Skeletal muscle tissue (tissue), 4 donors: ENCODE results near the gene SNRPA. TPM values are rescaled to one million over a fixed set of nuclear protein-coding genes. Genes with fewer than 3 reads are reported as not detected.
"Not testable (repeated sequence)": the region's sequence is repeated elsewhere in the genome, so short reads cannot be mapped to it uniquely, and the experiment has no call there.

ENCODE experiments used
- H3K27ac ChIP-seq: one replicate; pipeline ENCODE4 v1.7.0; 2013; ENCODE audit warnings: mild to moderate bottlenecking, low read depth, low read length, inconsistent platforms
- H3K27me3 ChIP-seq, 3 donors: one replicate each; pipeline ENCODE4 v1.7.0; 2013; ENCODE audit warnings: low read length in 3 of 3; ENCODE audit not compliant: control insufficient read depth in 3 of 3, insufficient read depth in 3 of 3
- H3K36me3 ChIP-seq, 3 donors: one replicate each; pipeline ENCODE4 v1.7.0; 2013; ENCODE audit warnings: low read length in 3 of 3; ENCODE audit not compliant: control insufficient read depth in 3 of 3, insufficient read depth in 3 of 3
- H3K4me1 ChIP-seq, 3 donors: one replicate each; pipeline ENCODE4 v1.7.0; 2013; ENCODE audit warnings: low read length in 3 of 3, mild to moderate bottlenecking in 3 of 3; ENCODE audit not compliant: control insufficient read depth in 3 of 3, insufficient read depth in 3 of 3
- H3K4me3 ChIP-seq, 3 donors: one replicate each; pipeline ENCODE4 v1.7.0; 2013; ENCODE audit warnings: low read length in 3 of 3
- H3K9ac ChIP-seq, 3 donors: one replicate each; pipeline ENCODE4 v1.7.0; 2013; ENCODE audit warnings: low read length in 3 of 3, mild to moderate bottlenecking in 3 of 3, moderate library complexity in 2 of 3, low read depth in 1 of 3
- H3K9me3 ChIP-seq, 3 donors: one replicate each; pipeline ENCODE4 v1.7.0; 2013; ENCODE audit warnings: low read length in 3 of 3; ENCODE audit not compliant: control insufficient read depth in 3 of 3
- total RNA-seq: library from RNA; depleted of rRNA; stranded (reverse); fragments of >200 nt; gene quantifications from one replicate; pipeline ENCODE4 v1.2.3, GENCODE V29; 2014
- donor health status: Osteomylitis.

SNRPA gene
- total RNA-seq, 1 donor from 2014 or later: 7.8 TPM

DNA sequence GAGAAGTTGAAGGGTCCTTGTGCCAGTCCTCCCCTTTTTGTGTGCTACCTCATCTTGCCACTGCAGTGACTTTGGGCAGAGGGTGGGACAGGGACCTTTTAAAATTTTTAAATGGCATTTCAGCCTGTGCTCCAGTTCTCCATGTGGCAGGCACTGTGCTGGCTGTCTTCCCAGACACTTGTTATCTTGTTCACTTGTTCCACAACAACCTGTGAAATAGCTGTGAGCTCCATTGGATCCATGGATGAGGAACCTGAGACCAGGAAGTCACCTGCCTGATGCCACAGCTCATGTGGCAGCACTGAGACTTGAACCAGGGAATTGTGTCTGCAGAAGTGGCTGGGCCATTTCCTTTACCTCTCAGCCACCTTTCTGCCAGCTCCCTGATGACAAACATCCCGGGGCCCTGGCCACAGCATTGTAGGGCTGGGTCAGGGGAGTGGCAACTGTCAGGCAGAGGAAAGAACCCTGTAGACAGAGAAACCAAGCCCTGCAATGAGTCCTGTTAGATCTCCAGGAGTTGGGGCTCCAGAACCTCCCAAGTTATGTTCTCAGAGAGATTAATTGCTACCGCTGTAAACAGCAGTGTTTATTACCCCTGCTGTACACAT is 54.4 kb downstream of the SNRPA start:
- peaks cover 75 to 98% (median 93%) of the 10 kb centered on the region in 3 donors for H3K4me1 ChIP-seq
- H3K27me3 ChIP-seq: no peaks in the 10 kb centered on the region
- H3K4me3 ChIP-seq: peak overlapping the region in 2 of 3 donors; percentile 19 to 29
- H3K9me3 ChIP-seq: no peaks in the 10 kb centered on the region
- peak overlapping the region; percentile 85 for H3K27ac ChIP-seq
- H3K36me3 ChIP-seq: peaks cover 31 to 40% (median 35%) of the 10 kb centered on the region in 3 donors
- peak overlapping the region; percentile 32 to 50 (median 44) for H3K9ac ChIP-seq

DNA sequence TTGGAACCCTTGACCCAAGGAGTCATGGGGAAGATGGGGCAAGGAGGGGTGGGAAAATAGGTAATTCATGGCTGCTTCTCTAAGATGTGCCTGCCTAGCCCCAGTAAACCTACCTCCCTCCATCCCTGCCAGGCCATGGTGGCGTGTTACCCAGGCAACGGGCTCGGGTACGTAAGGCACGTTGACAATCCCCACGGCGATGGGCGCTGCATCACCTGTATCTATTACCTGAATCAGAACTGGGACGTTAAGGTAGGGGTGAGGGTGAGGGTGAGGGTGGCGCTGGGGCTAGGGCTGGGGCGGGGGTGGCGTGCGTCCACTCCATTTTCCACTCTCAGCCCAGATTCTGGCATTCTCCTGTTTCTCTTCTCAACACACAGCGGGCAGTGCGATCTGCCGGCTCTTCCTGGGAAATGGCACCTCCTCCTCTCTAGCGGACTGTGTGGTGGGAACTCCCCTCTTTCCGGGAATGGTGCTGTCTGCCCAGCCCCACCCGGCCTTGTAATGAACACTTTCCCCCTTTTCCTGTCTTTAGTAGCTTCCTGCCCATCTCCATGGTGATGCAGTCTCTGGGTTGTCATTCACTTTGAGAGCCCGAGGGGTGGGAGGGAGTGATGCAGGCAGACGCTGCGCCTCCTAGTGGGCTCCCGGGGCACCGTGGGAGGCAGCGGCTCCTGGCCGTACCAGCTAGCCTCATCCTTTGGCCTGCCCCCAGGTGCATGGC is 55.6 kb downstream of the SNRPA start:
- H3K9me3 ChIP-seq: no peaks in the 10 kb centered on the region
- H3K27me3 ChIP-seq: no peaks in the 10 kb centered on the region
- peaks cover 68 to 91% (median 85%) of the 10 kb centered on the region in 3 donors for H3K4me1 ChIP-seq
- peaks cover 21 to 31% (median 25%) of the 10 kb centered on the region in 3 donors for H3K36me3 ChIP-seq
- peak overlapping the region; percentile 85 for H3K27ac ChIP-seq
- peak overlapping the region in 2 of 3 donors; percentile 32 to 40 for H3K9ac ChIP-seq
- H3K4me3 ChIP-seq: peak overlapping the region in 2 of 3 donors; percentile 36 to 56

DNA sequence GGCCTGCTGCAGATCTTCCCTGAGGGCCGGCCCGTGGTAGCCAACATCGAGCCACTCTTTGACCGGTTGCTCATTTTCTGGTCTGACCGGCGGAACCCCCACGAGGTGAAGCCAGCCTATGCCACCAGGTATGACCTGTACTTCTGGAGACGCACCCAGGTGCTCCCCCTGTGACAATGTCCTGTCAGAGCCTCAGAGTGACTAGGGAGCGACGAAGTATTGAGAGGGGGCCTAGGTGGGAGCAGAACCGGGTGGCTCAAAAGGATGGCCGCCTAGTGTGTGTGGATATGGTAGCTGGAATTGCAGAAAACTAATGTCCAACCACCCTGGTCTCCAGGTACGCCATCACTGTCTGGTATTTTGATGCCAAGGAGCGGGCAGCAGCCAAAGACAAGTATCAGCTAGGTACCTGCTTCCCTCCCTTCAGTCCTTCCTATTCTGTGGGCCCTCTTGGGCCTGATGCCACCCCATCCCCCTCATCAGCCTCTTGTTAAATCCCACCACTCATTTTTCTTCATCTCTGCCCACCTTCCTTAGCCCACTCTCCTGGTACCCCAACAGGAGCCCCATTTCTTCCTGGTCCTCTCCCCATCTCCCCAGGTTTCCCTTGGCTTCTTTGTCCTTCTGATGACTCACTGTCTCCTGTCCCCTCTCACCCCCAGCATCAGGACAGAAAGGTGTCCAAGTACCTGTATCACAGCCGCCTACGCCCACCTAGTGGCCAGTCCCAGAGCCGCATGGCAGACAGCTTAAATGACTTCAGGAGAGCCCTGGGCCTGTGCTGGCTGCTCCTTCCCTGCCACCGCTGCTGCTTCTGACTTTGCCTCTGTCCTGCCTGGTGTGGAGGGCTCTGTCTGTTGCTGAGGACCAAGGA is 56.4 kb downstream of the SNRPA start:
- Histone ChIP-seq H3K9me3 (no peaks in the 10 kb centered on the region), H3K36me3 (peaks cover 16 to 25% (median 25%) of the 10 kb centered on the region in 3 donors), H3K9ac (peak overlapping the region in 1 of 3 donors; percentile 16), H3K4me3 (peak overlapping the region in 1 of 3 donors; percentile 22), H3K27ac (peak overlapping the region; percentile 46), H3K4me1 (peaks cover 61 to 84% (median 80%) of the 10 kb centered on the region in 3 donors), H3K27me3 (no peaks in the 10 kb centered on the region)

DNA sequence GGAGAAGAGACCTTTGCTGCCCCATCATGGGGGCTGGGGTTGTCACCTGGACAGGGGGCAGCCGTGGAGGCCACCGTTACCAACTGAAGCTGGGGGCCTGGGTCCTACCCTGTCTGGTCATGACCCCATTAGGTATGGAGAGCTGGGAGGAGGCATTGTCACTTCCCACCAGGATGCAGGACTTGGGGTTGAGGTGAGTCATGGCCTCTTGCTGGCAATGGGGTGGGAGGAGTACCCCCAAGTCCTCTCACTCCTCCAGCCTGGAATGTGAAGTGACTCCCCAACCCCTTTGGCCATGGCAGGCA is 57.0 kb downstream of the SNRPA start:
- Histone ChIP-seq H3K9ac (no peak overlapping the region), H3K27me3 (no peaks in the 10 kb centered on the region), H3K27ac (no peak overlapping the region), H3K4me1 (peaks cover 55 to 81% (median 76%) of the 10 kb centered on the region in 3 donors), H3K9me3 (no peaks in the 10 kb centered on the region), H3K4me3 (no peak overlapping the region), H3K36me3 (peaks cover 16 to 25% (median 23%) of the 10 kb centered on the region in 3 donors)

DNA sequence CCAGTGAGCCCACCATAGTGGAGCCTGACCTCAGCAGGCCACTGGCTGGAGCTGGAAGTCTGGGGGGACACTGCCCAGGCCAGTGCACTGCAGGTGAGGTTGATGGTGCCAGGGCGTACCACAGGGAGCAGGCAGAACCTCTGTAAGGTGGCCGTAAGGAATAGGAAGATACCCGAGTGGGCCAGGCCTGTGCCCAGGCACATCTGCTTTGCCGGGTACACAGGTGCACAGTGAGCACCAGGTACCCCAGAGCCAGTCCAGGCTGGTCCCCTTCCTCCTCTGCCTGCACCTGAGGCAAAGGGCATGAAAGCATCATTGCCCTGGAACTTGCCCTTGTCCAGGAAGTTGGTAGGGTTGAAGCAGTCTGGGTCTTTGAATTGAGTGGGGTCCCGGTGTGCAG is 57.5 kb downstream of the SNRPA start:
- no peaks in the 10 kb centered on the region for H3K9me3 ChIP-seq
- H3K27ac ChIP-seq: no peak overlapping the region
- H3K4me1 ChIP-seq: peaks cover 50 to 75% (median 73%) of the 10 kb centered on the region in 3 donors
- peaks cover 16 to 24% (median 20%) of the 10 kb centered on the region in 3 donors for H3K36me3 ChIP-seq
- no peaks in the 10 kb centered on the region for H3K27me3 ChIP-seq
- H3K4me3 ChIP-seq: no peak overlapping the region
- no peak overlapping the region for H3K9ac ChIP-seq

DNA sequence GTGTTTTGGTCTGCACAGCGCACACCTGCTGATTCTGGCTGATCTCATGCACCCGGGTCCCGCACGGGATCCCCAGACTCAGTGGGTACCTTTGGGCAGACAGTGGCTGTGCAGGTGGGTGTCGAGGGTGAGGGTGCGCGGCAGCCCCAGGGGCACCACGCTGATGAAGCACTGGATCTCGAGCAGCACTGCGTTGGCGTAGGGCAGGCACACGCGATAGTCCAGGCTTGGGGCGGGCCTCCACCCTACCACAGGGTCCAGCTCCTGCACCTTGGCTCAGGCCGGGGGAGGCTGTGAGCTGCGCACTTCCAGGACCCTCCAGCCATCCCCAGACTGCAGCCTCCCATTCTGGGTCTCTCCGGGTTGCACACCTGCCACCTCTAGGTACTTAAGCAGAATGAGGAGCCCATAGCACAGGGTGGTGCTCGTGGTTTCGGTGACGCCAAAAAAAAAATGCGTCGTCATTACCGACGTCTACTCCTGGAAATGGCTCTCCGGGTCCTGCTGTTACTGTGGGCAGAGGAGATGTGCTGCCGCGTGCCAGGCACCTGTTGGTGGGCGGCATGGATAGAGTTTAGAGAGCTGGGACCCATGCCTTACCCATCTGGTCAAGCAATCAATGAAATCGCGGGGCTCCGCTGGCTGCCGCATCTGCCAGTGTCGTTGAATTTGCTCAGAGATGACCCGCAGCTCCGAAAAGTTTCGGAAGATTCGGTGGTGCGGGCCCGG is 58.5 kb downstream of the SNRPA start:
- Histone ChIP-seq H3K27me3 (no peaks in the 10 kb centered on the region), H3K4me3 (peak overlapping the region; percentile 40 to 73 (median 48)), H3K9ac (peak overlapping the region in 1 of 3 donors; percentile 50), H3K36me3 (peaks cover 16 to 23% (median 20%) of the 10 kb centered on the region in 3 donors), H3K4me1 (peaks cover 40 to 65% (median 63%) of the 10 kb centered on the region in 3 donors), H3K27ac (peak overlapping the region; percentile 60), H3K9me3 (no peaks in the 10 kb centered on the region)

DNA sequence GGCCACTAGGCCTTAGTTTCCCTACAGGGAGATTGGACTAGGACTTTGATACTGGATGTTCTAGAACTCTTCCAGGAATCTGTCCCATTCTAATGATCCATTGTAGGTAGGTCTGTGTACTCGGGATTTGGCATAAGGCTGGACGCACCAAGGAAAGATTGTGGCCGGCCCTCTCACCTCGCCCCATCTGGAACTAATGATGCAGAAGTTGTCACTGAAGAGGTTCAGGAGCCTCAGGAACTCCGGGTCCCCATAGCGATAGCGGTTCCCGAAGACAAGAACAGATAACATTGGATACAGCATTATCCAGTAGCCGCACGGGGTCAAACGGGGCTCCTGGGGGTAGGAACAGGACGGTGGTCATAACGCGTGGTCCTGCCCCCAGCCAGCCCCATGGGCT is 59.2 kb downstream of the SNRPA start:
- H3K36me3 ChIP-seq: peaks cover 16 to 22% (median 17%) of the 10 kb centered on the region in 3 donors
- H3K4me3 ChIP-seq: peak overlapping the region; percentile 40 to 73 (median 48)
- H3K9me3 ChIP-seq: no peaks in the 10 kb centered on the region
- peak overlapping the region; percentile 23 to 57 (median 50) for H3K9ac ChIP-seq
- H3K27ac ChIP-seq: peak overlapping the region; percentile 60
- no peaks in the 10 kb centered on the region for H3K27me3 ChIP-seq
- H3K4me1 ChIP-seq: peaks cover 33 to 59% (median 57%) of the 10 kb centered on the region in 3 donors

DNA sequence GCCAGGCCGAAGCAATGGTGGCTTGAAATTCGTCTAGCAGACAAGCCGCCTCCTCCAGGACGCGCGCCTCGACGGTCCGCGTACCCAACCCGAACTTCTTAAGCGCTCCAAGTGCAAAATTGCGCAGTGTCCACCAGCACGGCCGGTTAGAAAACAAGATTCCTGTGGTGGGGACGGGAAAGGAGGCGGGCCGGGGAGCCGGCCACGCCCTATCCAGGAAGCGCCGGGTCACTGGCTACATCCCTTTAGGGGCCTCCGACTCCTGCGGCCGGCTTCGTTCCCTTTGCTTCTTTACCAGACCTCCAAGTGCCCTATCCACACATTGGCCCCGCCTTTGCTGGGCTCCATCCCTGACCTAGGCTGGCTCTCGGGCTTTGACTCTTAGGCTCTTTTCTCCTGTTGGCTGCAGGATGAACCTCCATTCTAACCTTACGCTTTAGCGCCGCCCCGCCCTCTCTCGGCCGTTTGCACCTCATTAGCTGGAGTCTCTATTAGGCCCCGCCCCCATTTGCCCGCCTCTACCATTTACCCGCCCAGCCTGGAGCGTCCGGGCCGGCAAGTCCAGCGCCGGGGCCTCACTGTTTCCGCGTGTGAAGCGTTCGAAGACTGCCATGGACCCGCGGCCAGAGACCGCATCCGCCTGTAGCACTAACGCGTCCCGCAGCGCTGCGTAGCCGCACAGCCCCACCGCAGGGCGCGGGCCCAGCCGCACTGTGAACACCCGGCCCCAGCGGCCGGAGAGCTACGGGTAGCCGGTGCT is 59.8 kb downstream of the SNRPA start:
- Histone ChIP-seq H3K9ac (peak overlapping the region in 2 of 3 donors; percentile 23 to 66), H3K27ac (peak overlapping the region; percentile 60), H3K4me1 (peaks cover 27 to 52% (median 50%) of the 10 kb centered on the region in 3 donors), H3K4me3 (peak overlapping the region; percentile 68 to 73 (median 72)), H3K36me3 (peaks cover 16 to 22% (median 17%) of the 10 kb centered on the region in 3 donors)
- H3K9me3 ChIP-seq, H3K27me3 ChIP-seq: not testable (repeated sequence)
